ENCODE results near the gene PURB.
"Not testable (repeated sequence)": the region's sequence is repeated elsewhere in the genome, so short reads cannot be mapped to it uniquely, and the experiment has no call there.

Gene PURB

DNA sequence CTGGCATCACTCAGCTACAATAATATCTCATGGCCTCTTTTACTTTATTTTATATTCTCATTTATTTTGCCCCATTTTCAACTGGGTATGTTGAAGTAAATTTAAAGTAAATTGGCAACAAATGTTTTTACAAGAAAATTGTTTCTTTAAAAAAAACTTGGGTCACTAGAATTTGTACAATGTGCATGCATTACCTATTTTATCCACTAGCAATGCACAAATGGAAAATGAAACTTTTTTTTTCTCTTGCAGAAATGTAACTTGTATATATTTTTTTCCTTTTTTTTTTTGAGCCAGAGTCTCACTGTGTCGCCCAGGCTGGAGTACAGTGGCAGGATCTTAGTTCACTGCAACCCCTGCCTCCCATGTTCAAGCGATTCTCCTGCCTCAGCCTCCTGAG lies 27.2 kb downstream of the PURB start:
- in situ Hi-C loops (cut with MboI; ENCODE audit: low sequenced_read_pairs): loop anchor here (10.0 to 25.0 kb wide), 2 partner anchors 67 to 279 kb away; no protein-coding TSS in a partner anchor

DNA sequence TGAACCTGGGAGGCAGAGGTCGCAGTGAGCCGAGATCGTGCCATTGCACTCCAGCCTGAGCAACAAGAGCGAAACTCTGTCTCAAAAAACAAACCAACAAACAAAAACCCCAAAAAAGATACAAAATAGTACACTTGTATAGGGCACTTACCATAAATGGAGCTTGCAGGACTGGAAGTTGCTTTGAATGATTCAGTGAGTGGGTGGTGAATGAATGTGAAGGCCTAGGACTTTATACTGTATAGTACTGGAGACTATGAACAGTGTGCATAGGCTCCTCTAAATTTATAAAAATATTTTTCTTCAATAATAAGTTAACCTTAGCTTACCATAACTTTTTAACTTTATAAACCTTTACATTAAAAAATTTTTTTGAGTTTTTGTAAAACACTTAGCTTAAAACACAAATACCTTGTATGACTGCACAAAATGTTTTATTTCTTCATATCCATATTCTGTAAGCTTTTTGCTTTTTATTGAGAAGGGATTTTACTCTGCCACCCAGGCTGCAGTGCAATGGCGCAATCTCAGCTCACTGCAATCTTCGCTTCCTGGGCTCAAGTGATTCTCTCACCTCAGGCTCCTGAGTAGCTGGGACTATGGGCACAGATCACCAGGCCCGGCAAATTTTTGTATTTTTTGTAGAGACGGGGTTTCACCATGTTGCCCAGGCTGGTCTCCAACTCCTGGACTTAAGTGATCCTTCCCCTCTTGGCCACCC lies 30.5 kb downstream of the PURB start:
- in situ Hi-C loops (cut with MboI; ENCODE audit: low sequenced_read_pairs): loop anchor here (10.0 to 25.0 kb wide), 2 partner anchors 70 to 282 kb away; no protein-coding TSS in a partner anchor

DNA sequence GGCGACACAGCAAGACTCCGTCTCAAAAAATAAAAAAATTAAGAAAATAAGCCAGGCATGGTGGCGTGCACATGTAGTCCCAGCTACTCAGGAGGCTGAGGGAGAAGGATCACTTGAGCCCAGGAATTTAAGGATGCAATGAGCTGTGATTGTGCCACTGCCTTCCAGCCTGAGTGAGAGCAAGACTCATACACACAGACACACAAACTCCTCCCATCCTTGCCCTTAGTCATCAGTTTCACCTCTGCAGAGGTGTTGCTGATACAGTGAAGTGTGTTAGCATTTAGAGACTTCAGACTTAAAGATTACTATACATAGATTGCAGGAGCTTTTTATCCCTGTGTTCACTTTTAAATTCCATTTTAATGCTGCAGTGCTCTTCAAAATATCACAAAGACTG lies 31.9 kb downstream of the PURB start:
- in situ Hi-C loops (cut with MboI; ENCODE audit: low sequenced_read_pairs): loop anchor here (10.0 to 25.0 kb wide), 2 partner anchors 71 to 284 kb away; no protein-coding TSS in a partner anchor

DNA sequence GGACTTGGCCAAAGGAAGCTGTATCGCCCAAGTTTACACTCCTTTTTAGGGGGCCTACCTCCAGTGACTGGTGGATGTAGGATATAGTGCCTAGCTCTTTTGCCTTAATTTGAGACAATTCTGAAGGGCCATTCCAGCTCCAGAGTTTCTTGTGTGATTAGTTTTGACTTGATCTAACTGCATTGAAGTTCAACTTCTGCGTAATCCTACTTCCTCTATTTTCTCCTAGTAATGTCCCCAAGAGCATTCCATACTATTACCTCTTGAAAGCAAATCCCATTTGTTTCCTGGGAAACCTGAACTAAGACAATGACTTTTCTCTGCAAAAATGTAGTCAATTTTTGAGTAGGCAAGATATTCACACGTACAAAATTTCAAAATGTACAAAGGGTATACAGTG lies 32.7 kb downstream of the PURB start:
- in situ Hi-C loops (cut with MboI; ENCODE audit: low sequenced_read_pairs): loop anchor here (10.0 to 25.0 kb wide), 2 partner anchors 72 to 285 kb away; no protein-coding TSS in a partner anchor

DNA sequence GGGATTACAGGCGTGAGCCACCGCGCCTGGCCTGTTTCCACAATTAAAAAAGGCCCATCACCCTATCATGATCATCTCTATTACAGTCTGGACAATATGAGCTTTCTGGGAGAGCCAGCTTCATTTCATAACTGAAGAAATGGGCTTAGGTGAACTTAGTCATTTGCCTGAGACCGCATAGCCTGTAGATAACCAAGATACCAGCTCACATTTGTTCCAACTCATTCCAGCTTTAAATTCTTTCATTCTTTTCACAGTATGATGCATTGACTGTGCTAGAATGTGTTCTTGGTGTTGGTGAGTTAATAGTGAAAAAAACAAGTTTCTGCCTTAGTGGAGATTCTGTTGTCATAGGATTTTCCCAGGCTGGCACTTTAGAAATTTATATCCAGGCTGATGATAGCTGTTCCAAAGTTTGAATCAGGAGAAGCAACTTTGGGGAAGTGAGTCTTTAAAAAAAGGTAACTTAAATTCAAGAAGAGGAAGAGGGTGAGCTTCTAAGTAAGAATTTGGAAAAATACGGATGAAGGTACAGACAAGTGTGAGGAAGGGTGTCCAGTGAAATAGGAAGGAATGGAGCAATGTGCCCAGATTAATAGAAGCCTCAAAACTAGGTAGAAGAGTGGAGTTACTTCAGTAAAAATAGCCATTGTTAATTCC lies 35.3 kb downstream of the PURB start:
- in situ Hi-C loops (cut with MboI; ENCODE audit: low sequenced_read_pairs): loop anchor here (10.0 to 25.0 kb wide), 2 partner anchors 75 to 287 kb away; no protein-coding TSS in a partner anchor

DNA sequence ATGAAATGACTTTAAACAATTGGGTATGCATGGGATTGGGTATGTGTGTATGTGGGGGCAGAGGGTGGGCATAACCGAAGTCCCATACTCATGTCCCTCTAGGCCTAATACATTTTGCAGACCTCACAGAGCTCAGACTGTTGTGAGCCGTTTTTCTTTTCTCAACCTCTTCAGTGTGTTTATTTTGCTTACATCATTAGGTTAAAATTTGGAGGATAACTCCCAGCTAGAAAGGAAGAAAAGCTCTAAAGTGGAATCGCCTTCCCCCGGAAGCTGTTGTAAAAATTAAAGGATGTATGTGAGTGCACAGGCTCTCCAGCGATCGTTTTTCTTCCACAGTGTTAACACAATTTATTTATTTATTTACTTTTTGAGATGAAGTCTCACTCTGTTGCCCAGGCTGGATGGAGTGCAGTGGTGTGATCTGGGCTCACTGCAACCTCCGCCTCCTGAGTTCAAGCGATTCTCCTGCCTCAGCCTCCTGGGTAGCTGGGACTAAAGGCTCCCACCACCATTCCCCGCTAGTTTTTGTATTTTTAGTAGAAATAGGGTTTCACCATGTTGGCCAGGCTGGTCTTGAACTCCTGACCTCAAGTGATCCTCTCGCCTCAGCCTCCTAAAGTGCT lies 36.0 kb downstream of the PURB start:
- in situ Hi-C loops (cut with MboI; ENCODE audit: low sequenced_read_pairs): no loop called here

DNA sequence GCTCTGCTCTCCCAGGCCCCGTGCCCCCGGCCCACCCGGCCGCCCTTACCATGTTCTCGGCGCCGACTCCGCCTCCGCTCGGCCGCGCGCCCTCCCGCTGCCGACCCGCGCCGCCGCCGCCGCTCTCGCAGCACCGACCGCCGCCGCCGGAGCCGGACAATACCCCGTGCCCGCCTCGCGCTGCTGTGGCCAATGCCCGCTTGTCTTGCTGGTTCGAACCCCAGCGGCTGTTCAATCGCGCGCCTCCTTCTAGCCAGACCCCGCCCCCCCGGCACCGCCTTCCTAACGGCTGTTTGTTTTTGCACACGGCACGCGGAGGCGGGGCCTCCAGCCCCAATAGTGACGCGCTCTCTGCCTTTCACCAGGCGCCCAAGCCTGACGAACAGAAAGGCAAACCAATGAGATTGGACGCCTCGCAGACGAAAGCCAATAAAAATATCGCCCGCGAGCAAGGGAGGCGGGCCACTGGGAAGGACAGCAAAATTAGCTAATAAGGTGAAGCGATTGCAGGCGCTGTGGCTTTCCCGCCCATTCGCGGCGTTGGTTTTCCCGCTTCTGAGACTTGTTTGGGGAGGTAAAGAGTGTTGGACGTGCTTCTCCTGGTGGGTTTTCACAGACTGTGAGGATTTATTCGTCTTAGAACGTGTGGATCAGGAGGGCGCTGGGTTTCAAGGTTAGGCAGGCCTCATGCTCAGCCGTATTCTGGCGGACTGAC lies 37.3 kb downstream of the PURB start, which contains the start of gene H2AZ2:
Gene H2AZ2, minus strand, starts transcription at position 168 of the 715 bp plus-strand sequence. Its CDS starts 116 bp downstream, at position 52.
- in situ Hi-C loops (cut with MboI; ENCODE audit: low sequenced_read_pairs): no loop called here

DNA sequence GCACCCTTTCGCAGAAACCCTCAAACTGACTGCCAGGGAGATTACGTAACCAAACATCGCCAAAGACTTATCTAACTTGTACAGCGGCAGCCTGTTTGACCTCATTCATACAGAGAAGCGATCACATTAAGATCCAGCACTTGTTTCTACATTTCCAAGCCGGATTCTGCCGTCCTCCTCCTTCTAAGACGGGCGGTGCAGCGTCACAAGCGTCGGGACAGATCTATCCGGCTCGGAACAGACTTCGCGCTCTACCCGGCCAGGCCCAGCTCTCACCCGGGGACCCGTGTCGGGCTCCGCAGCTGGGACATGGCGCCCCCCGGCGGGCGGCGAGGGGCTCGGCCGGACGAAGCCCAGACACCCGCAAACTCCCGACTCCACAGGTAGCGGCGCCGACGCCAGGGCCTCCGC lies 37.8 kb downstream of the PURB start:
- in situ Hi-C loops (cut with MboI; ENCODE audit: low sequenced_read_pairs): no loop called here

DNA sequence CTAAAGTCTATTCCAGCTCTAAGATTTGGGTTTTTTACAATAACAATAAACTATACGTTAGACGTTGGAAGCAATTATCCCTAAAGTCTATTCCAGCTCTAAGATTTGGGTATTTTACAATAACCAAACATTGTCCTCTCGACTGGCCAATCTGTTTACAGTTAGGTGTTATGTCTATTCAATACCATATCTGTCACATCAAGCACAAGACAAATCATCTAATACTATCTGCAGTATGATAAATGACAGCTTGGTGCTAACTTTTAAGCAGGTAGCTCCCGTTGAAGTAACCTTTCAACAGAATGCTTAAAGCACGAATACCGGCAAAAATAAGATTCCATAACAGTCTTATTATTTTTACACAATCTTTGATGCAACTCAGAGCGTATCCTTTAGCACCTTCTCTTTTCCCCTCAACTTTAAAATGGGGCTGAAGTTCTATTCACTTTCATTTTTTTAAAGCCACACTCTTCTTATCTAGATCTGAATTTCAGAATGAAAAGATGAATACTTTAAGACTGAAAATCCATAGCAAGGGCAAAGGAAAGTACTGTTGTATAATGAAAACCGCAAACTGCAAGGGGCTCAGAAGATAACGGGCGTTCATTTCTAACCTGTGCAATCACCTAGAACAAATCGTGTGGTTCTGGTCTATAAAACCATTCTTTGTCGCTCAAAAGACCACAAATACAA lies 38.4 kb downstream of the PURB start:
- in situ Hi-C loops (cut with MboI; ENCODE audit: low sequenced_read_pairs): no loop called here

DNA sequence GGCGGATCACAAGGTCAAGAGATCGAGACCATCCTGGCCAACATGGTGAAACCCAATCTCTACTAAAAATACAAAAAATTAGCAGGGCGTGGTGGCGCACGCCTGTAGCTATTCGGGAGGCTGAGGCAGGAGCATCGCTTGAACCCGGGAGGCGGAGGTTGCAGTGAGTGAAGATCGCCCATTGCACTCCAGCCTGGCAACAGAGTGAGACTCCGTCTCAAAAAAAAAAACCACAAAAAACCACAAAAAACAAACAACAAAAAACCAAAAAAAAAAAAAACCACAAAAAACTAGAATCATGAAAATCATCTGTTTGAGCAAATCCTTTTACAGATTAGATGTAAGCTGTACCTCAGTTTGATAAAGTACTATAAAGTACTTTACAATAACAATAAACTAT lies 38.9 kb downstream of the PURB start:
- in situ Hi-C loops (cut with MboI; ENCODE audit: low sequenced_read_pairs): not testable (repeated sequence)

DNA sequence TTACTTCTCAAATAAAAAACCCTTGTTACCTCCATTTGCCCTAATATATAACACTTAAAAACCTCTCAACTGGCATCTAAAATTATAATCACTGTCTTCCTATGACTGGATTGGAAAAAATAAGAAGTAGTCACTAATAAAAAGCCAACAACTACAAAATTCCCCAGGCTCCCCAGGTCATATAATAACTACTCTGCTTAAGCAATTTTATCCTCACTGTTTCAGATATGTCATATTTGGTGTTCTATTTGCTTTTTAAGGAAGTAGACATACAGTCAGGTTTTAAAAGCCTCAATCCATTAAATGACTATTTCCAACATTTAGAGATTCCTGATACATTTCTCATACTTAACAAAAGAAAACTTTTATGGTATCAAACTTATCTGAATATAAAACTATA lies 39.9 kb downstream of the PURB start:
- in situ Hi-C loops (cut with MboI; ENCODE audit: low sequenced_read_pairs): no loop called here

DNA sequence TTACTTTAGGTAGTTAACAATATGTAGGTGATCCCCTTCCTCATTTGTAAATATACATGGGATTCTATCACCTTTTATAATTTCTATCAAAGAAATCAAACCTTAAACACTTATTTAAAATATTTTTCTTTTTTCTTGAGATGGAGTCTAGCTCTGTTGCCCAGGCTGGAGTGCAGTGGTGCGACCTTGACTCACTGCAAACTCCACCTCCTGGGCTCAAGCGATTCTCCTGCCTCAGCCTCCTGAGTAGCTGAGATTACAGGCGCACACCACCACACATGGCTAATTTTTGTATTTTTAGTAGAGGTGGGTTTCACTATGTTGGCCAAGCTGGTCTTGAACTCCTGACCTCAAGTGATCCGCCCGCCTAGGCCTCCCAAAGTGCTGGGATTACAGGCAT lies 41.9 kb downstream of the PURB start:
- in situ Hi-C loops (cut with MboI; ENCODE audit: low sequenced_read_pairs): not testable (repeated sequence)

DNA sequence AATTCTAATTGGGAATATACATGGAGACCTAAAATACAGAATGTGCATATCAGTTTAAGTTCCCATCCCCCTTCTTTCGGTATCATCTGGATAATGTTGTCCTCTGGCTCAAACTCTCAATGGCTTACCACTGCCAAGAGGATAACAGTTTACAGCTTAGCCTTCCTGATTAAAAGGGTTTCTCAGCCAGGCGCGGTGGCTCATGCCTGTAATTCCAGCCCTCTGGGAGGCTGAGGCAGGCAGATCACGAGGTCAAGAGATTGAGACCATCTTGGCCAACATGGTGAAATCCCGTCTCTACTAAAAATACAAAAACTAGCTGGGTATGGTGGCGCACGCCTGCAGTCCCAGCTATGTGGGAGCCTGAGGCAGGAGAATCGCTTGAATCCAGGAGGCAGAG lies 42.7 kb downstream of the PURB start:
- in situ Hi-C loops (cut with MboI; ENCODE audit: low sequenced_read_pairs): not testable (repeated sequence)

DNA sequence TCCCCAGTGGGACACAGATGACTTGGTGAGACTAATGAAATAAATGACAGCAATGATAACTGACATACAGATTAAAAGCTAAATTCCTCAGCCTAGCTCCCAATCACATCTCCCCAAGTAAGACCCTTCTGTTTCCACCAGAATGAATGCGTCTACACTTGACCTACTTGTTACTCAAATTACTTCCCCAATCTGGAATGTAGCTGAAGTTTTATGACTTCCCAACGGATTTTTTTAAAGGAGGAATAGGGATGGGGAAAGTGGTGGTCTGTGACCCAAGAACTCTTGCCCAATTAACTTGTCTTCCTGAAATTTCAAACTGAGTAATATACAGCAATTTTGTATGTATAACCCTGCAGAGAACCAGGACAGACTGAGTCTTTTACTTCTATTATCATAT lies 46.6 kb downstream of the PURB start:
- in situ Hi-C loops (cut with MboI; ENCODE audit: low sequenced_read_pairs): no loop called here

DNA sequence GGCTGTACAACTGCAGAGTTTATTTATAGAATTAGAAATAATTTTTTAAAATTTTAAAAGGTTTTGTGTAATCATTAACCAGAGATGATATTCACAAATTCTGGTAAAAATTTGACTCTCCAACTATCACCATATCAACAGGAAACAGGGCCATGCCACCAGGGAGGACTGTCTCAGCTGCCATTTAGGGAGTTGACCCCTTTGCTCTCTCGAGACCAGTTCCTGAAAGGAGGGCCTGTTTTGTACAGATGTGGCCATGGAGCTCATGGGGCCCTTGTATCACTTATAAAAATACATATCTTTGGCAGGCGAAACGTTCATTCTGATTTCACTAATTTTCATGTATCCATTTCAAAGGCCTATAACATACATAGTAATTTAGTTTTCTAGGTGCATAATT lies 57.8 kb downstream of the PURB start:
- in situ Hi-C loops (cut with MboI; ENCODE audit: low sequenced_read_pairs): no loop called here

Measured in HL-60/S4 (cell line).